DOHH2 (cell line): Measurements from ENCODE around the gene CELF3.

Experiments used
- H3F3A ChIP-seq: fragments of 200-600 bp; sonication (generic), shearing (Covaris generic); 2 replicates; pipeline ENCODE4 v1.6.0; 2016; ENCODE audit warnings: antibody characterized with exemption, mild to moderate bottlenecking; ENCODE audit not compliant: control insufficient read depth, insufficient read depth
- H3K27ac ChIP-seq: fragments of 200-600 bp; sonication (generic); 2 replicates; pipeline ENCODE4 v1.5.1; 2014; ENCODE audit warnings: low read depth, mild to moderate bottlenecking, low read length, moderate library complexity
- H3K27me3 ChIP-seq: fragments of 200-600 bp; sonication (generic); 2 replicates; pipeline ENCODE4 v1.6.1; 2014; ENCODE audit warnings: mild to moderate bottlenecking, low read length, mixed read lengths; ENCODE audit not compliant: control insufficient read depth
- H3K36me3 ChIP-seq: fragments of 200-600 bp; sonication (generic); 2 replicates; pipeline ENCODE4 v1.6.1; 2014; ENCODE audit warnings: mild to moderate bottlenecking, low read length, moderate library complexity, mixed read lengths; ENCODE audit not compliant: control insufficient read depth
- H3K4me1 ChIP-seq: fragments of 200-600 bp; sonication (generic); 2 replicates; pipeline ENCODE4 v1.6.1; 2014; ENCODE audit warnings: mild to moderate bottlenecking, low read length, mixed read lengths; ENCODE audit not compliant: control insufficient read depth
- H3K4me2 ChIP-seq: fragments of 200-600 bp; sonication (generic); 2 replicates; pipeline ENCODE4 v1.6.0; 2014; ENCODE audit warnings: mild to moderate bottlenecking, low read length, moderate library complexity
- H3K4me3 ChIP-seq: fragments of 200-600 bp; sonication (generic); 2 replicates; pipeline ENCODE4 v1.5.1; 2014; ENCODE audit warnings: mild to moderate bottlenecking, low read length, mixed read lengths
- H3K79me2 ChIP-seq: fragments of 200-600 bp; sonication (generic); 2 replicates; pipeline ENCODE4 v1.6.1; 2014; ENCODE audit warnings: mild to moderate bottlenecking, low read length, mixed read lengths; ENCODE audit not compliant: control insufficient read depth
- H3K9me2 ChIP-seq: fragments of 200-600 bp; sonication (generic); replicated peaks from 2 replicates; pipeline ENCODE4 v1.6.1; 2014; ENCODE audit warnings: mild to moderate bottlenecking, low read length, mixed read lengths; ENCODE audit not compliant: control insufficient read depth
- H3K9me3 ChIP-seq: fragments of 200-600 bp; sonication (generic); 2 replicates; pipeline ENCODE4 v1.6.1; 2014; ENCODE audit warnings: antibody characterized with exemption, low read length, mixed read lengths; ENCODE audit not compliant: control insufficient read depth, insufficient read depth
- H4K20me1 ChIP-seq: fragments of 200-600 bp; sonication (generic); 2 replicates; pipeline ENCODE4 v1.6.0; 2014; ENCODE audit warnings: low read depth, mild to moderate bottlenecking, antibody characterized with exemption, low read length, moderate library complexity; ENCODE audit not compliant: control insufficient read depth, insufficient read depth
- EZH2phosphoT487 ChIP-seq: fragments of 200-600 bp; sonication (generic); IDR thresholded peaks from 2 replicates; pipeline ENCODE4 v1.6.1; 2017; ENCODE audit warnings: borderline replicate concordance, mild to moderate bottlenecking, antibody characterized with exemption, low read length, moderate library complexity, mixed read lengths
- TF ChIP-seq, protein P1 (sequence below): fragments of 200-600 bp; sonication (generic); IDR thresholded peaks from one replicate; pipeline ENCODE4 v1.5.1; 2014; ENCODE audit warnings: antibody characterized with exemption, mild to moderate bottlenecking, low read depth, low read length; ENCODE audit not compliant: poor library complexity, severe bottlenecking

The CELF3 gene

DNA sequence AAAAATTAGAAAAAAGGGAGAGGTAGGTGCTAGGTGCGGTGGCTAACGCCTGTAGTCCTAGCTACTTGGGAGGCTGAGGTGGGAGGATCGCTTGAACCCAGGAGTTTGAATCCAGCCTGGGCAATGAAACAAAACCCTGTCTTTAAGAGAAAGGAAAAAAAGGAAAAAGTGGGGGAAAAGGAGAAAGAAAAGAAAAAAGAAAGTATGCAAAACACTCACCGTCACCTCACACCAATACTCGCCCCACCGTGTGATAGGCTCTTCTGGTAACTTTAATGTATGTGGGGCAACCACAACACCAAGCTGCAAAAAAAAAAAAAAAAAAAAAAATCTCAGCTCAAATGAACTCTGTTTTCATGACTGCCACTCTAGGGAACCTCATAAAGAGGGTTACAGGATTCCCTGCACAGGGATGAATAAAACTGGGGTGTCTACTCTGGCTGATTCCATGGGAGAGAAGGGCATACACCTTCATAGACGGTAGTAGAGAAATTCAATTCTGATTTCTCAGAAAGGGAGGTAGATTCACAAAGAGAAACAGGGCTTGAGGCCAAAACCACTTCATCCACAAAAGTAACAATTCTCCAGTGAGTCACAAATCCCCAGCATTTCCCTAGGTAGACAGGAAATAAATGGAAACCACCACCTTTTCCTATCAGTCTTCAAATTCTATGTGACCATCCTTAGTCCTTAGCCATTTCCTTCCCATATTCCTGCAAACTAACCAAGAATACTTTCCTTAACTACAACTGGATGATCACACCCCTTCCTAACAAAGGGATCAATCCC, 44.2 kb upstream of the CELF3 start:
- no peak for TF ChIP-seq EZH2phosphoT487
- TF ChIP-seq, protein P1, sequence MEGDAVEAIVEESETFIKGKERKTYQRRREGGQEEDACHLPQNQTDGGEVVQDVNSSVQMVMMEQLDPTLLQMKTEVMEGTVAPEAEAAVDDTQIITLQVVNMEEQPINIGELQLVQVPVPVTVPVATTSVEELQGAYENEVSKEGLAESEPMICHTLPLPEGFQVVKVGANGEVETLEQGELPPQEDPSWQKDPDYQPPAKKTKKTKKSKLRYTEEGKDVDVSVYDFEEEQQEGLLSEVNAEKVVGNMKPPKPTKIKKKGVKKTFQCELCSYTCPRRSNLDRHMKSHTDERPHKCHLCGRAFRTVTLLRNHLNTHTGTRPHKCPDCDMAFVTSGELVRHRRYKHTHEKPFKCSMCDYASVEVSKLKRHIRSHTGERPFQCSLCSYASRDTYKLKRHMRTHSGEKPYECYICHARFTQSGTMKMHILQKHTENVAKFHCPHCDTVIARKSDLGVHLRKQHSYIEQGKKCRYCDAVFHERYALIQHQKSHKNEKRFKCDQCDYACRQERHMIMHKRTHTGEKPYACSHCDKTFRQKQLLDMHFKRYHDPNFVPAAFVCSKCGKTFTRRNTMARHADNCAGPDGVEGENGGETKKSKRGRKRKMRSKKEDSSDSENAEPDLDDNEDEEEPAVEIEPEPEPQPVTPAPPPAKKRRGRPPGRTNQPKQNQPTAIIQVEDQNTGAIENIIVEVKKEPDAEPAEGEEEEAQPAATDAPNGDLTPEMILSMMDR: no peak
- no peaks in the 10 kb centered on the region for H3K9me3 ChIP-seq
- H3K4me1 ChIP-seq: peaks cover 14% of the 10 kb centered on the region
- H3K27me3 ChIP-seq: no peaks in the 10 kb centered on the region
- peaks cover 5% of the 10 kb centered on the region; the same call in 1 of the 2 replicates for H3F3A ChIP-seq
- no peak overlapping the region for H3K4me3 ChIP-seq
- no peak overlapping the region for H3K27ac ChIP-seq
- H4K20me1 ChIP-seq: no peaks in the 10 kb centered on the region
- H3K36me3 ChIP-seq: peaks cover 45% of the 10 kb centered on the region
- H3K79me2 ChIP-seq: peaks cover 20% of the 10 kb centered on the region
- H3K4me2 ChIP-seq: no peak overlapping the region
- H3K9me2 ChIP-seq: no peaks in the 10 kb centered on the region

DNA sequence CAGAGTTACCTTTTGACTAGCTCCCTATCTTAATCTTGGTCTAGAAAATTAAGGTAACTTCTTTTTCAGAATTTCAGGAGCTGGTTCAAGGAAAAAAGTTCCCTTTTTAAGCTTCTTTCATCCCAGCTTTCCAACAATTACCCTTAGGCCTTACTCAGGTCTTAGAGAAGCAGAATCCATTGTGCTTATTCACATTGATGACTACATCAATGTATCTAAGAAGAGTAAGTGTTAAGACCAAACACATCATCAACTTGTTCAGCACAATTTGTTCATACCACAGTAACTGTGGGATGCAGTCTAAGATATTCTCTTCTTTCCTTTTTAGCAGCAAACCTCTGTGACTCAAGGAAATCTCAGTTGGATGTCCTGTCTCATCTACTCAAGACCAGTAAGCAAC, 42.6 kb upstream of the CELF3 start:
- TF ChIP-seq EZH2phosphoT487: no peak
- TF ChIP-seq, protein P1: no peak
- H3K79me2 ChIP-seq: peaks cover 20% of the 10 kb centered on the region
- H3K27me3 ChIP-seq: no peaks in the 10 kb centered on the region
- H3K4me3 ChIP-seq: no peak overlapping the region
- H3K9me2 ChIP-seq: no peaks in the 10 kb centered on the region
- peaks cover 5% of the 10 kb centered on the region; the same call in 1 of the 2 replicates for H3F3A ChIP-seq
- H3K27ac ChIP-seq: no peak overlapping the region
- H3K9me3 ChIP-seq: no peaks in the 10 kb centered on the region
- H3K4me1 ChIP-seq: peaks cover 11% of the 10 kb centered on the region
- no peaks in the 10 kb centered on the region for H4K20me1 ChIP-seq
- H3K36me3 ChIP-seq: peaks cover 45% of the 10 kb centered on the region
- no peak overlapping the region for H3K4me2 ChIP-seq

DNA sequence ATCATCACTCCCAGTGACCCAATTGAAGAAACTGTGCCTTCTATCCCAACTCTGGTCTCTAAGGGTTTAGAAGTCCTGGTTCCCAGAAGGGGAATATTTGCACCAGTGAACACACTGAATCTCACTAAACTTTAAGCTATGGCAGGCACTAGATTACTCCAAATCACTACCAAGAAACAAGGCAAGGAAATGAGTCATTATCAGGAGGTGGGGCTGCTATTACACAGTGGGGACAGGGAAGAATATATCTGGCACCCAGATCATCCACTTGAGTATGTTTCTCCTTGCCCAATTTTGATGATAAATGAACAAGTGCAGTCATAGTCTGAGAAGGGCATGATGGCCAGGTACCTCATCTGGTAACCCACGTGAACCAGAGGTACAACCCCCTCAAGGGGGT, 39.7 kb upstream of the CELF3 start:
- Histone ChIP-seq H4K20me1 (no peaks in the 10 kb centered on the region), H3F3A (no peaks in the 10 kb centered on the region), H3K79me2 (no peaks in the 10 kb centered on the region), H3K4me2 (no peak overlapping the region), H3K27ac (no peak overlapping the region), H3K27me3 (no peaks in the 10 kb centered on the region), H3K4me1 (peaks cover 4% of the 10 kb centered on the region; the same call in 1 of the 2 replicates), H3K9me2 (no peaks in the 10 kb centered on the region), H3K4me3 (no peak overlapping the region), H3K36me3 (peaks cover 30% of the 10 kb centered on the region), H3K9me3 (no peaks in the 10 kb centered on the region)
- TF ChIP-seq, protein P1: no peak
- TF ChIP-seq EZH2phosphoT487: no peak
